HG03565 (cell line): Measurements from ENCODE around the gene ECE1.
"Not testable (repeated sequence)": the region's sequence is repeated elsewhere in the genome, so short reads cannot be mapped to it uniquely, and the experiment has no call there.

Source experiments
- ATAC-seq: cut with Tn5 transposase; IDR thresholded peaks from one replicate; pipeline ENCODE4 v1.9.1; 2021; ENCODE audit warnings: mild to moderate bottlenecking, moderate library complexity; ENCODE audit not compliant: unreplicated experiment

The ECE1 gene

DNA sequence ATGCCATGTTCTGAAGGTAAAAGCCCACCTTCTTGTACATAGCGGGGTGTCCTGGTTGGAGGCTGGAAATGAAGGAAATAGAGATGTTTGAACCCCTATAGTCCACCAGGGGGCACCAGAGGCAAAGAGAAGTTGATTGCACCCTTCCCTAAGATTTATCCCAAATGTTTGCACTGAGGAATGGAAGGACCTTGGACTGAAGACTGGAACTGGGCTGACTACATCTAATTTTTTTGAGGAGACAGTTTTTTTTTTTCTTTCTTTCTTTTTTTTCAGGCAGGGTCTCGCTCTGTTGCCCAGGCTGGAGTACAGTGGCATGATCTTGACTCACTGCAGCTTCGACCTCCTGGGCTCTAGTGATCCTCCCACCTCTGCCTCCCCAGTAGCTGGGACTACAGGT is 58.2 kb downstream of the ECE1 start:
- ATAC-seq, result no peak

- ATAC-seq, result no peak
Observed at GRCh38 chr1:21229246-21230000, 60.8 kb downstream of the ECE1 start.

DNA sequence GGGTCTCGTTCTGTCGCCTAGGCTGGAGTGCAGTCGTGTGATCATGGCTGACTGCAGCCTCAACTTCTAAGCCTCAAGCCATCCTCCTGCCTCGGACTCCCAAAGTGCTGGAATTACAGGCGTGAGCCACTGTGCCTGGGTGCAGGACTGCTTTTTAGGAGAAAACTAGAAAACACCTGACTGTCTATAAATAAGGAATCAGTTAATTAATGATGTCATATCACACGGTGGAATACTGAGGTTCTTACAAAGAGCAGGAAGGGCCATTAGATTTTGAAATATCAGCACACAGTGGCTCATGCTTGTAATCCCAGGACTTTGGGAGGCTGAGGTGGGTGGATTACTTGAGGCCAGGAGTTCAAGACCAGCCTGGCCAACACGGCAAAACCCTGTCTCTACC is 62.0 kb downstream of the ECE1 start:
- ATAC-seq, result not testable (repeated sequence)

- no peak for ATAC-seq
Observed at GRCh38 chr1:21225065-21225464, 65.2 kb downstream of the ECE1 start.

GRCh38 chr1:21220815-21221214 is 69.4 kb downstream of the ECE1 start:
- no peak for ATAC-seq

DNA sequence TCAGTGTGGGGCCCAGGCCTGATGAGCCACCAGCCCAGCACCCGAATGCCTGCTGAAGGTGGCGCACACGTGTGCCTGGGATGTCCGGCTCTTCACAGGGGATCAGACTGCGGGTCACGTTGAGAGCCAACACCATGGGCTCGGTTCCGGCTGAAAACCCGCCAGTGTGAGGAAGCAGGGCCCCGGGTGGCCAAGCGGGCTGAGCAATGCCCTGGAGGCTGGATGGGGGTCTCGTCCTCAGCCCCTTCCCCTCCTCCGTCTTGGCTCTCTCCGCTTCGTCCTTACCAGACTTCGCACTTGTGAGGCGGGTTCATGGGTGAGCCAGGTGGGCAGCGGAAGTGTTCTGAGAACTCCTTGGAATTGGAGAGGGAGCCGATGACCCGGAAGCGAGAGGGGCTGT is 70.6 kb downstream of the ECE1 start:
- no peak for ATAC-seq

- ATAC-seq, result no peak
Observed at GRCh38 chr1:21217812-21218596, 72.3 kb downstream of the ECE1 start.

DNA sequence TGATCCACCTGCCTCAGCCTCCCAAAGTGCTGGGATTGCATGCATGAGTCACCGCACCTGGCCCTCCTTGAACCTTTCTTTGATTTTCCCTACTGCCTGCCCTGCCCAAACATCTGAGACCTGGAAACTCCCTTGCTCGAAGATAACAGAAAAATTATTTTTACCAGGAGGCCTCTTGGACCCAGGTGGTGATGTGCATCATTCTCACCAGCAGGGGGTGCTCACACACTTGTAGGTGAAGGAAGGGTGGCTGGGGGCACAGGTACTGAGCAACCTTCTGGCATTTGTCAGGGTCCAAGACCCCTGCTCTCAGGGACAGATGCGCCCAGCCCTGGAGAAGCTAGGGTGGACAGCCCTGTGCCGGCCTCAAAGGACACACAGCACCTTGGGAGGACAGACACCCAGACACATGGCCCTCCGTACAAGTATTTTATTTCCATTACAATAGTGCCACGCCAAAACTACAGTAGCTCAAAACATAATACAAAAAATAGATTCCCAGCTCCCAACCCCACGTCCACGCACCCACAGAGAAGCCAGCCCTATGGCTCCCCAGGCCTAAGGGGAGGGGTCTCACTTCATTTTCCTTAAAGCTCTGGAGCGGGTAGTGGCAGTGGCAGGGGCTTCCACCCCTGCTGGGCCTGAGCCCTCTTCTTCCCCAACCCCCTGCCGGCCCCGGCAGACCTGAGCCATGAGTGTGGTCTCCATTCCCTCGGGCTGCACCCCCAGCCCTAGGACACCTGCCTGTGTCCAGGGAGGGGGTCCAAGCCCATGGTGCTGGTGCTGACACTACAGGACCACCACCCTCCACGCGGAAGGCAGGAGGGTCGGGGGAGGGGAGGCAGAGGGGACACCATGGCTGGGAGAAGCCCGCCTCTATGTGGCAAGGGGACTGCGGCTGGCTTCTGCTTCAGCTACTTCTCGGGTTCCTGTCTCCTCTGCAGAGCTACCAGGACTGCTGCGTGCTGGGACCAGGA is 73.1 kb downstream of the ECE1 start:
- no peak for ATAC-seq

GRCh38 chr1:21212126-21212525 is 78.1 kb downstream of the ECE1 start:
- ATAC-seq, result no peak

DNA sequence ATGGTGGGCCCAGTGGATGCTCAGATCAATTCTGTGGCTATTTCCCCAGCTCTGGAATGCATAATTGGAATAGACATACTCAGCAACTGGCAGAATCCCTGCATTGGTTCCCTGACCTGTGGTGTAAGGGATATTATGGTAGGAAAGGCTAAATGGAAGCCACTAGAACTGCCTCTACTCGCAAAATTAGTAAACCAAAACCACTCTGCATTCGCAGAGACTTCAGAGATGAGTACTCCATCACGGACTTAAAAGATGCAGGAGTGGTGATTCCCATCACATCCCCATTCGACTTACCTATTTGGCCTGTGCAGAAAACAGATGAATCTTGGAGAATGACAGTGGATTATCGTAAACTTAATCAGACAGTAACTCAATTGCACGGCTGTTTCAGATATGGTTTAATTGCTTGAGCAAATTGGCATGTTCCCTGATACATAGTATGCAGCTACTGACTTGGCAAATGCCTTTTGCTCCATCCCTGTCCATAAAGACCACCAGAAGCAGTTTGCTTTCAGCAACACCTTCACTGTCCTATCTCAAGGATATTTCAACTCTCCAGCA is 82.0 kb downstream of the ECE1 start:
- ATAC-seq, result not testable (repeated sequence)

GRCh38 chr1:21206117-21206516 is 84.1 kb downstream of the ECE1 start:
- no peak for ATAC-seq

GRCh38 chr1:21205416-21205815 is 84.8 kb downstream of the ECE1 start:
- ATAC-seq, result no peak

GRCh38 chr1:21201650-21202049 is 88.6 kb downstream of the ECE1 start:
- no peak for ATAC-seq

- ATAC-seq, result not testable (repeated sequence)
Observed at GRCh38 chr1:21201238-21201637, 89.0 kb downstream of the ECE1 start.

- ATAC-seq, result no peak
Observed at GRCh38 chr1:21200767-21201166, 89.5 kb downstream of the ECE1 start.

DNA sequence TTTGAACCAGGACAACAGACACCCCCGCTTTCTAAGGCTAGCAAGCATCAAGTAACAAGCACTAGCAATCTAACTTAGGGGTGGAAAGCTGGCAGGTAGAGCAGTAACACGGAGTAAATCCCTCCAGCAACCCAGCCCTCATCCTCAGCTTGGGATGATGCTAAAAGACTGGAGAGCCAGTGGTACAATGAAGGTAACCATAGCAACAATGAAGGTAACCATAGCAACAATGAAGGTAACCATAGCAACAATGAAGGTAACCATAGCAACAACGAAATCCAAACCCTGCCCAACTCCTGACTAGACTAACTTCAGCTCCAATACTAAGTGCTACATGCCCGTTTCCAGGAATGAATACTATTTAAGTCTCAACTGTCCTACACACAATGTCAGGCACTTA is 91.3 kb downstream of the ECE1 start:
- ATAC-seq, result no peak

DNA sequence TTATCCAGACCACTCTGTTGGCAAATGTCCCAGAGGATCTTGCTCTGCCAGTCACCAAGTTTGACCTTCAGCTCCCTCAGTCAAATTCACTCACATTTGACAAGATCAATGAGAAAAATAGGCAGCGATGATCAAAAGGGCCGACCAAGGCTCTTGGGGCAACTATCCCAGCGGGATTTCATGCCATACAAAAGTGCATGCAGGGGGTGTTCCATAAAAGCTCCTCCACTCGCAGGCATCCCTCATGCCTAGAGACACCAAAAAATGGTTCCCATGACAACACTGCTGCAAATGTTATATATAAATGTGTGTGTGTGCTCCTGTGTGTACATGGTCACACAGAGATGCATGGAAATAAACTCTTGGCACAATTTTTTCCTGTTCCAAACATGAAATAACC is 97.4 kb downstream of the ECE1 start:
- no peak for ATAC-seq

DNA sequence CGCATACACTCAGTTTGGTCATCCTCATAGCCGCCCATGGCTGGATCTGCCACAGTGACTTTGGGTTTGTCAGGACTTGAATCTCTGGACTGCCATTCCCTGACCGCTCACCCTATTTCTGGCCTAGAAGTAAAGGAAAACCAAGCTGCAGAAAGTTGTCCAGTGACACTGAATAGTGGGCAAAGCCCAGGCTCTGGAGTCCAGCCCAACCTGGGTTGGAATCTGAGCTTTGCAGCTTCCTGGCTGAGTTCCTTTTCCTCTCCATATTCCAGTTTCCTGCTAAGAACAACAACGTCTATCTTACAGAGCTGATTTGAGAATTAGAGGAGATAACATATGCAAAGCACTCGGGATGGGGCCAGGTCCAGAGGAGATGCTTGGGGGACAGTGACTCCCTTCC is 98.0 kb downstream of the ECE1 start:
- ATAC-seq, result no peak

GRCh38 chr1:21190771-21191170 is 99.5 kb downstream of the ECE1 start:
- ATAC-seq, result not testable (repeated sequence)

DNA sequence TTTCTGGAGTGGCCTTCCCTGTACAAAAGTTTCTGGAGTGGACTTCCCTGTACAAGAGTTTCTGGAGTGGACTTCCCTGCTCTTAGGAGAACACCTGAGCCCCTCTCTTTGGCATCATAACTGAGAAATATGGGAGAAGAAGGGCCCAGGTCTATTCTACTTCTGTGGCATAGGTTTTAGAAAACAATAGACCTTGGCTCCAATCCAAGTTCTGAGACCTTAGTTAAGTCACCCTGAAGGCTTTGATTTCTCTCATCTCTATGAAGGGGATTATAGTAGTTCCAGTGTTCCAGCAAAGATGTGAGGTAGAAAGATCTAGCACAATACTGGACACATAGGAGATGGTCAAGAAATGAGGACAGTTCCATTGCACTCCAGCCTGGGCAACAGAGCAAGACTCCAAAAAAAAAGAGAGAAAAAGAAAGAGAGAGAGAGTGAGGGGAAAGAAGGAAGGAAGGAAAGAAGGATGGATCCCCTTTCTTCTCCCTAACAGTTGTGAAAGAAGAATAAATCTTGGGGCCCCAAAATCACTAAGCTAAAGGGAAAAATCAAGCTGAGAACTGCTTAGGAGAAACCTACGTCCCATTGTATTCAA is 100.3 kb downstream of the ECE1 start:
- ATAC-seq, result no peak
